Stimulated activated CD8-positive, alpha-beta memory T cell treated with anti-CD3 and anti-CD28 coated beads, Interleukin-7, amount 100 ng/mL, for 48 hours (primary cell): ENCODE measurements around the gene HOXA1.

ENCODE experiments used
- DNase-seq, 2 donors: peaks; one replicate each; pipeline ENCODE4 v3.0.0-alpha.2; 2020; ENCODE audit warnings: low read depth in 1 of 2; ENCODE audit errors: extremely low read depth in 1 of 2

The HOXA1 gene

GRCh38 chr7:27094304-27095049 is 1.3 kb downstream of the HOXA1 start:
- no peak for DNase-seq

DNA sequence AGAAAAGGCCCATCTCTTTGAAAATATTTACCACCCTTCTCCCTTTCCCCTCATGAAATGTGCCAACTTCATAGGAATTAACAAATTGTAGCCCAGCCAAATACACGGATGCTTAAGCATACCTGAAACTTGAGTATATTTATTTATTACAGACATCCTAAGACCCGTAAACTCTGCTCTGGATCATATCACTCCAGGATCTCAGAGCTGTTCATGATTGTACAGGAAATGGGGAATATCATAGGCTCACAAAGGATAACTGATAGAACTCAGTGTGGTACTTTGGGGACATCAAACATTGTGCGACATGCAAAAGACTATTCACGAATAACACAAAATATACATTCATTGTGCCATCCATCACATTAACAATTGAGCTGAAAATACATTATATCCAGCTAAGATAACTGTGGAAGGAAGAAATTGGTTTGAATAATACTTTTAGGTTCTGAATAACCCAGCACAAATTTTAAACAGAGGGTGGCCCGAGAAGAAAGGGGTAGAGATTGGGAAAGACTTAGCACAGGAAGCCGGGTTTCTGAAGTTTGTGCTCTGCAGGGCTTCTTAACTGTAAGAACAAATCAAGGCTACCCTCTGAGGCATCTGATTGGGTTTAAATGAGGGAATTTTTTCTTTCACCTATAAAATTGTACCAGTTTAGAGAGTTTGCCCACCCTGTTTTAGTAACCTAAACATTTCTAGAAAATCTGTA is 2.5 kb downstream of the HOXA1 start:
- DNase-seq = no peak

DNA sequence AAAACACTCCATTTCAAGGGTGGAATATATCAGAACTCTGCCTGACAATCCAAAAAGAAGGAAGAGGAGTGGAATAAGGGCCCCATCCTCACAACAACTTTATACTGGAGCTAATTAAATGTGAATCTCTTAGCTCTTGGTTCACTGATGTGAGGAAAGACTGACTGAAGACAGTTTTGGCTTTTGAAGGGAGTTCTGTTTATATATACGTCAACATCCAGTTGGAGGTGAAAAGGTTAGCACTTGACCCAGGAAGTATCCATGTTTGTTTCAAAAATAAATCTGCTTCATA is 3.0 kb downstream of the HOXA1 start:
- no peak for DNase-seq

GRCh38 chr7:27091941-27092818 is 3.6 kb downstream of the HOXA1 start:
- no peak for DNase-seq

DNA sequence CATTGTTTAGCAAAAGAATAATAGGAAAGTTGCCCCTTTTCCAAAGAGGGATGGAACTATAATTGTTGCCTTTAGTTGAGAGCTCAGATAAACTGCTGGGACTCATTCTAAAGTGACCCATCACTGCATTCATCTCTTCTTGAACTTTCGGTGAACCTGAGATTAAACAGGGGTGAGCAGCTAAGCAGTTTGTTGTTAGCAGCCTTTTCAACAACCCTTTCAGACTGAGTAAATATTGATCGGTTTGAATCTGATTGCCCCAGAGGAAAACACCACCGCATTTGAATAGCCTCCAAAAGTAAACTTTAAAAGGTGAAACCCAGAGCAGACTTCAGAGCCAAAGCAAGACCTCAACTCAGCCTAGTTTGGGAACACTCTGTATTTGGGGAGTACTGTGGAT is 4.7 kb downstream of the HOXA1 start:
- DNase-seq = no peak

DNA sequence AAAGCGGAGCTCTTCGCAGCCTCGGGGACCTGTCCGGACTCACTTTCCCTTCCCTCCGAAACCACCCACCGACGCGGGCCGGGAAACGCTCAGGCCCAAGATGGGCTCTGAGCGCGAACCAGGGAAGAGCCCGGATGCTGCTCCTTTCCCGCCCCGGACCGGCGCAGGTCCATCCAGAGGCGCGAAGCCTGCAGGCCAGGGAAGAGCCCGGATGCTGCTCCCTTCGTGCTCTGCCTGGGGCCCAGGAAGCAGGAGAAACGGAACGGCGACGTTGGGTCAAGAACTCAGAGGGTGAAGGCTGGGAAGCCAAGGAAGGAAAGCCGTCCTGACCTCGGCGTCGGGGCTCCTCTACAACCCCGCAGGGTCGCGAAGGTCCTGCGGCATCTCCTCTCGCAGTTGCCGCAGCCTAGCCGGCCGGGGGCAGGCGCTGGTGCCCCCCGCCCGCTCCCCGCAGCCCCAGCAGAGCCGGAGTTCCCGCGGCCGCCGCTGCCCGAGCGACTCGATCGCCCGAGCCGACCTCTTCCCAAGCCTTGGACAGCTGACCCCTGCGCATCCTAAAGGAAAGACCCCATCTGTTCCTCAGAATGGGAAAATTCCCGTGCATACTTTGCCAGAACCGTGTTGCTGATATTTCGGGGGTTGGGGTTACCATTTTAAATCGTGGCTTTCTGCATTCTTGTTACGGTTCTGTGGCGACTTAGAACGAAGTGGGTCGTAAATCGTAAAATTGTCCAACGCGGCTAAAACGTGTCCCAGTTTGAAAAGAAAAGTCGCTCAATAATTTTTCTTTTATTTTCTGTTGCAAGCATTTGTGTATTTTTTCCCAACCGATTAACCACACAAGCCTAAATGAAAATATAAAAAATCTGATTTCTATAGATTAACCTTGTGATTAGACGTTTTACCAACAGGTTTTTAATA is 7.5 kb downstream of the HOXA1 start:
- no peak for DNase-seq

DNA sequence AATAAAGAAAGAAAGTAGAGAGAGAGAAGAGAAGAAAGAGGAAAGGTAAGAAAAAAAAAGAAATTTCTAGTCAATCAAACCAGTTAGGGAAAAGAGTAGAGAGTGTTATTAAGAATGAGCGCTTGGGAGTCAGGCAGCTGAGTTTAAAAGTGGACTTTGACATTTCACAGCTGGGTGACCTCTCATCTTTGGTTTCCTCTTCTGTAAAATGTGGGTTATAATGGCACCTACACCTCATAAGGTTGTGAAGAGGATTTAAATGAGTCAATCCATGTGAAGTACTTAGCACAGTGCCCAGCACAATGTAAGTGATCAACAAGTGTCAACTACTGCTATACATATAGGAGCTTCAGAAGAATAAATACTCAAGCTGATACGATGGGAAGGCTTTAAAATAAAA is 12.2 kb downstream of the HOXA1 start:
- no peak for DNase-seq

- no peak for DNase-seq
Observed at GRCh38 chr7:27082171-27082570, 13.6 kb downstream of the HOXA1 start.

DNA sequence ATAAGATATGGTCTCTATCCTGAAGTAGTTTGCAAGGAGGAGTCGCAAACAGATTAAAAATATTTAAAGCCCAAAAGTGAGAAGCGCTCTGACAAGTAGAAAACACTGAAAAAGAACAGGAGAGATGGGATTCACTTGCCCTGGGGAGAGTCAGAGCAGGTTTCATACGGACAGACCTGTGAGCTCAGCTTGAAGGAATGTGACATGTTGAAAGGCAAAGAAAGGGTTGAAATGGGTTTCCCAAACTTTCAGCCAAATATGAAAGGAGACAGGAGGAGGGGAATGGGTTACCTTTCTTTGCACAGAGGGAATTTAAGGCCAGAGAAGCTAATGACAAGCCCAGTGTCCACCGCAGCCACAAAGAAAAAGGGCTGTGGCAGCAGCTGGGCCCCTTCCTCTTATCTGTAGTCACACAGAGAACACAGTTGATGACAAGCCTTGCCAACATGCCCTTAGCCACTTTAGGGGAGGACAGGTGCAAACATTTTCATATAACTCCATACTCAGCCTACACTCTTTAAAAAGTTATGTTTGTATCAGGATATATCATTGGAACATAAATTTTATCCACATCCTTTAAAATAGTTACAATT is 14.9 kb downstream of the HOXA1 start:
- DNase-seq = no peak

DNA sequence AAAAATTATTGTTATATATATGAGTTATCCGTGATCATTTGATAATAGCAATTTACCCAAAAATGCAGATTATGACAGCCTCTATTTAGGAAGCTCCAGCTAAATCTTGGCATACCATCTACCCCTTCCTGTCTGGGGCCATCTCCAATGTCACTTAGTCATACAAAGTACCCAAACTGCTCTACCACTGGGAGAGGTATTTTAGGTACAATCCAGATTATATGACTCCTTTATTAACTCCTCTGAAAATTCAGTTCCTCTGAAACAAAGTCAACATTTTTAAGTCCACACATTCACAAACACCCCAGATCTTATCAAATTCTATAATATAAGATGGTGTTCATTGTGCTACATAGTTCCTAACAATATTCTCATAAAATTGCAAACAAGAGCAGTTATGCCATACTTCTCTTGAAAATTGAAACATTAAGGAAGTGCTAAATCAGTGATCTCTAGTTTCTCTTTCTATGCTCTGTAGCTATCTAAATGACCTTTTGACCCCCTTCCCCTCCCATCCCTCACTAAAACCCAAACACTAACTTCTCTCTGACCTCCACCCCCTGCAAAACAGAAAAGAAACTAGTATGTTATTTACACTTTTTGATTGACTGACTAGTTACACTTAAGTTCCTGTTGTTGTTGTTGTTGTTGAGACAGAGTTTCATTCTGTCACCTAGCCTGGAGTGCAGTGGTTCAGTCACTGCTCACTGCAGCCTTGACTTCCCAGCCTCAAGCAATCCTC is 16.4 kb downstream of the HOXA1 start:
- no peak for DNase-seq

DNA sequence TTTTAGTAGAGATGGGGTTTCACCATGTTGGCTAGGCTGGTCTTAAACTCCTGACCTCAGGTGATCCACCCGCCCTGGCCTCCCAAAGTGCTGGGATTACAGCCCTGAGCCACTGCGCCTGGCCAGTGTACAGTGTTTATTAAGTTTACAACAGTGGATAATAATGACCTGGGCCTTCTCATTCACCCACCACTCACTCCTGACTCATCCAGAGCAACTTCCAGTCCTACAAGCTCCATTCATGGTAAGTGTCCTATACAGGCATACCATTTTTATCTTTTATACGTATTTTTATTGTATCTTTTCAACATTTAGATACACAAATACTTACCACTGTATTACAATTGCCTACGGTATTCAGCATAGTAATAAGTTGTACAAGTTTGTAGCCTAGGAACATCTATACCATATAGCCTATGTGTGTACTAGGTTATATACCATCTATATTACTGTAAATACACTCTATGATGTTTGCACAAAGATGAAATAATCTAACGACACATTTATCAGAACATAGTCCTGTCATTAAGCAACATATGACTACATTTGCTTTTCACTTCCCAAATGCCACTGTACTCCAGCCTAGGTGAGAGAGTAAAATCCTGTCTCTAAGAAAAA is 17.1 kb downstream of the HOXA1 start:
- no peak for DNase-seq

DNA sequence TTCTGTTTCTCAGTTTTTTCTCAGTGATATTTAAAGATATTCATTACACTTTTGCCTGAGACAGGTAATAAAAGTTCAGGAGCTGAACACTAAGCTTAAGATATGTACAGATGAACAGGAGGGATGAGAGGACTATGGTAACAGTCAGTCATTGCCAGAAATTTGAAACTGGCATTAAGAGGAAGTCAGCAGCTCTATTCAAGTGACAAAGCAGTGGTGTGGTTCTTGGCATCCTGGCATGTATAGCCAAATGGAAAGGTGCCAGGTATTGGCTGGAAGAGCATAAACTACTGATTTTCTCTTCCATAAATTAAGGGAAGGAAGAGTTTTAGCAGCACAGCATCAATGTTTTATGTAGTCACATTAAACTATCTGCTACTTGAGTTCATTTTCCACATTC is 22.7 kb downstream of the HOXA1 start:
- no peak for DNase-seq

- DNase-seq = no peak
Observed at GRCh38 chr7:27071622-27072390, 24.0 kb downstream of the HOXA1 start.

GRCh38 chr7:27068259-27068658 is 27.5 kb downstream of the HOXA1 start:
- no peak for DNase-seq

DNA sequence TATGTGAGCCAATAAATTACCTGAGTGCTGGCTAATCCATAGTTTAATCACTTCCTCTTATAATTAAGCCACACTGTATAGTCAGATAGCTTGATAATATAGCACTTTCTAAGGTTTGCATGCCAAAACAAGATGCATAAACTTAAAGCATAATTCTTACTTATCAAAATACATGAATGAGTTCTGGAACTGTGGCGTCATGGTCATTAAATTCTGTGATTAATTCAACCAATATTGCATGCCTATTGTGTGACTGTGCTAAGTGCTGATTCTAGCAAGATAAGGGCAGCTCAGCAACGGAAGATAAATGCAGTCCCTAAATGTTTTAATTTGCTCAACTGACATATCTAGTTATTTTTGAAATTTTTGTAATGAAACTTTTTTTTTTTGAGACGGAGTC is 29.7 kb downstream of the HOXA1 start:
- DNase-seq = no peak

DNA sequence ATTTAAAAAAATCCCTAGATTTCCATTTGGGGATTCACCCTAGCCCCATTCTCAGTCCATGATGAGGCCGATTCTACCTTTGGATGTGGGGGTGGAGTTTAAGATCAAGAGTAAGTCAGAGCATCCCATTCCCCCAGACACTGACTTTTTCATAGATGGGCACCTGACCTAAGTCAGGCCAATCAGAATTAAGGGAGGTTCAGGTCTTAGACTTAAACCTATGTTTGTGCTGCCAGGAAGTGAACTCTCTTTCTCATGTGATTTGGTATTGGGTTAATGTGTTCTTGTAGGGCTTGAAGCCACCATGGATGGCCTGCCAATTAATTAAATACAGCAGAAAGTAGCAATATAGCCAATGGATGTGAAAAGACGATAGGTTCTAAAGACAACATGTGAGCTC is 30.1 kb downstream of the HOXA1 start:
- no peak for DNase-seq

DNA sequence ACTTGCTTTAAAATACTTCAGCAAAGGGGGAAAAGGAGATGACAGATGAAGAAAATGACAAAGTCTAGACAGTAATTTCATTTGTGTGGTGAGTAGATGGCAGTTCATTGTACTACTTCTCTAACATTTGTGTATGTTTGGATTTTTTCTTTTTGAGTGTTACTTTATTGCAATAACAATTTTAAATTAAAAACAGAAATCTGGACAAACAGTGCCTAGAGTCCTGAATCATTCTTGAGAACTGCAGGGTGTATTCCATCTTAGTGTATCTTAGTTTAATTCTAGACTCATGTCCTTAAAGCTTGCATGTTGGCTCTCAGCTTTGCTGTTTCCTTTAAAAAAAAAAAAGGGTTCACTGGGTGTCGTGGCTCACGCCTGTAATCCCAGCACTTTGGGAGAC is 31.1 kb downstream of the HOXA1 start:
- no peak for DNase-seq

DNA sequence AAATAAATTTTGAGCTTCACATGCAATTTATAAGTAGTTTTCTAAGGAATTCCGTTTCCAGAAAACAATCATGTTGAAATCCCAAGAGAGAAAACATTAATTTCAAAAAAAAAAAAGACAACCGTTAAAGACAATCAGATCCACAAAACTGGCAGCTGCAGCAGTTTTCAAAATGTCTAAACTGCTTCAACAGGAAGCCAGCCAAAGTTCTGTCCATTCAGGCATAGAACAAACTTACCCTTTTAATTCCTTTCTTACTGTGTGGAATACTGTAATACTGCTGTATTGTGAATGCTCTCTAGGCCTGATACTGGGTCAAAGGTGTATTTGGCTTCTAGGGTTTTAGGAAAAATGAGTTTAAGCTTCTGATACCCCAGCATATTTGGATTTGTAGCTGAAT is 31.6 kb downstream of the HOXA1 start:
- DNase-seq = no peak

- no peak for DNase-seq
Observed at GRCh38 chr7:27062946-27063345, 32.9 kb downstream of the HOXA1 start.
